K562 (cell line): Measurements from ENCODE around the gene UBA7.

Source experiments
- CBX5 ChIP-seq: IDR thresholded peaks from 2 replicates; pipeline ENCODE4 v1.6.1; 2014; ENCODE audit warnings: low read depth, borderline replicate concordance
- CREB1 ChIP-seq, 2 experiments: sonication (generic) in 1 of 2; formaldehyde crosslinking in 1 of 2; IDR thresholded peaks; 2 replicates each; pipeline versions ENCODE4 v1.6.1 to v1.8.0; 2012 to 2022; ENCODE audit warnings: inconsistent platforms in 1 of 2, mild to moderate bottlenecking in 1 of 2, missing genetic modification reagents in 1 of 2, moderate library complexity in 1 of 2
- GATA2 ChIP-seq: sonication (generic); formaldehyde crosslinking; IDR thresholded peaks from 2 replicates; pipeline ENCODE4 v1.4.0; 2020; ENCODE audit warnings: mild to moderate bottlenecking, missing genetic modification reagents
- HBP1 ChIP-seq: fragments of 450-650 bp; formaldehyde crosslinking; IDR thresholded peaks from 2 replicates; pipeline ENCODE4 v1.4.0; 2022; ENCODE audit warnings: missing genetic modification characterization
- MBD2 ChIP-seq: sonication (generic); IDR thresholded peaks from 2 replicates; pipeline ENCODE4 v1.6.1; 2016; ENCODE audit warnings: low read depth, borderline replicate concordance
- NBN ChIP-seq: fragments of 450-650 bp; IDR thresholded peaks from 2 replicates; pipeline ENCODE4 v1.6.1; 2016; ENCODE audit warnings: low read depth, mild to moderate bottlenecking
- ZNF583 ChIP-seq: fragments of 250-450 bp; sonication (Bioruptor Pico); IDR thresholded peaks from 2 replicates; pipeline ENCODE4 v1.4.0; 2020
- TF ChIP-seq, protein P1 (sequence below): sonication (generic); formaldehyde crosslinking; IDR thresholded peaks from 2 replicates; pipeline ENCODE4 v1.9.0; 2022; ENCODE audit warnings: mild to moderate bottlenecking, missing genetic modification reagents

GRCh38 chr3:49845694-49846093 is 31.9 kb upstream of the UBA7 start:
- no peak for TF ChIP-seq GATA2 (CRISPR knock-in tag)
- TF ChIP-seq, protein P1, sequence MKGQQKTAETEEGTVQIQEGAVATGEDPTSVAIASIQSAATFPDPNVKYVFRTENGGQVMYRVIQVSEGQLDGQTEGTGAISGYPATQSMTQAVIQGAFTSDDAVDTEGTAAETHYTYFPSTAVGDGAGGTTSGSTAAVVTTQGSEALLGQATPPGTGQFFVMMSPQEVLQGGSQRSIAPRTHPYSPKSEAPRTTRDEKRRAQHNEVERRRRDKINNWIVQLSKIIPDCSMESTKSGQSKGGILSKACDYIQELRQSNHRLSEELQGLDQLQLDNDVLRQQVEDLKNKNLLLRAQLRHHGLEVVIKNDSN = no peak
- no peak for TF ChIP-seq ZNF583 (CRISPR knock-in tag)
- no peak for TF ChIP-seq NBN
- no peak for TF ChIP-seq CREB1 (IDR thresholded peaks at IDR 0.05)
- no peak for TF ChIP-seq CREB1 (CRISPR knock-in tag; IDR thresholded peaks at IDR 0.05)
- TF ChIP-seq HBP1 (CRISPR knock-in tag) = no peak
- TF ChIP-seq MBD2 = no peak
- no peak for TF ChIP-seq CBX5
